ENCODE data around the gene CHST15.

The CHST15 gene

GRCh38 chr10:123998197-123999141 is 94.9 kb downstream of the CHST15 start:
- DNase-seq (ENCODE audit: low read depth) = no peak

DNA sequence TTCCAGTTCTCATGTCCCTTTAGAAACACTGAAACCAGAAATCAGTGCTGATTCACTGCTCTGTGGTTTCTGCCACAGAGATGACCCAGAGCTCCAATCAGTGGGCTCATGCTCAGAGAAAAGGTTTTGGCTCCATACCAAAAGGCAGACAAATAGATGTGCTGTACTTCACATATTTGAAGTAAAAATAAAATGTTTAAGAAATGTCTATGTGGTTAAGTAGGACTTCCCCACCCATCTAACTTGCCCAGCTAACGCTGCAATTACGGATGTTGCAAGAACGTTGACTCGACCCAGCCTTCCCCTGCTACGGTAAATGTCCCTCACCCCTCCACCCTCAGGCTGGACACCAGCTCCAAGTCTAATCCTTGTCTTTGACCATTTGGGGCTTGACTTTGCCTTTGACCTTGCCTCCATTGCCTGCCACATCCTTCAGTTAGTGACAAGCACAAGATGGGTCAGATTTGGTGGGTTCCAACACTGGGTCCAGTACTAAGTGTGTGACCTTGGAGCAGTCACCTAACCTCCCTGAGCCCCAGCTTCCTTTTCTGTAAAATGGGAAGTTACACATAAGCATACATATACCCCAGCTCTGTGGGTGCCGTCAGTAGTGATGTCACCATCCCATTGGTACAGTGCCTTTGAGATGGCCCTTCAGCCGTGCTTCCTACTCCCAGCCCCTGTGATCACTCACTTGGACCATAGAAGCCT is 95.8 kb downstream of the CHST15 start:
- no peak for DNase-seq (ENCODE audit: low read depth)

GRCh38 chr10:123997013-123997412 is 96.4 kb downstream of the CHST15 start:
- no peak for DNase-seq (ENCODE audit: low read depth)

- no peak for DNase-seq (ENCODE audit: low read depth)
These were observed 97.1 kb downstream of the CHST15 start for GRCh38 chr10:123996302-123996701.

- DNase-seq (ENCODE audit: low read depth) = no peak
These were observed 97.8 kb downstream of the CHST15 start for GRCh38 chr10:123995461-123996131.

DNA sequence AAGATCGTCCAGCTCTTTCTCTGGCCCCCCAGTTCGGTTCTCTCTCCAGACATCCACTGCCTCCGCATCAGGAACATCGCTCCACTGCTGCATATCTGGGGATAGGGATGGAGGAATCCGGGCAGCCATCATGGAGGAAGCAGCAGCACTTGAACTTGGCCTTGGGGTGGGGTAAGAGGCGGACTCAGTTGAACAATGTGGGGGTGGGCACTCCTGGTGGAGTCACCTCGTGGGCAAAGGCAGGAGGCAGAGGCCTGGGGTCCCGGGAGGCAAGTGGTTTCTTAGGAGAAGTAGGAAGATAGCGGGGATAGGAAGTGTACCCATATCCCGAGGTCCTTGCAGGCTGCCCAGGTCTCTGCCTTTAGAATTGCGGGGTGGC is 98.3 kb downstream of the CHST15 start:
- no peak for DNase-seq (ENCODE audit: low read depth)

DNA sequence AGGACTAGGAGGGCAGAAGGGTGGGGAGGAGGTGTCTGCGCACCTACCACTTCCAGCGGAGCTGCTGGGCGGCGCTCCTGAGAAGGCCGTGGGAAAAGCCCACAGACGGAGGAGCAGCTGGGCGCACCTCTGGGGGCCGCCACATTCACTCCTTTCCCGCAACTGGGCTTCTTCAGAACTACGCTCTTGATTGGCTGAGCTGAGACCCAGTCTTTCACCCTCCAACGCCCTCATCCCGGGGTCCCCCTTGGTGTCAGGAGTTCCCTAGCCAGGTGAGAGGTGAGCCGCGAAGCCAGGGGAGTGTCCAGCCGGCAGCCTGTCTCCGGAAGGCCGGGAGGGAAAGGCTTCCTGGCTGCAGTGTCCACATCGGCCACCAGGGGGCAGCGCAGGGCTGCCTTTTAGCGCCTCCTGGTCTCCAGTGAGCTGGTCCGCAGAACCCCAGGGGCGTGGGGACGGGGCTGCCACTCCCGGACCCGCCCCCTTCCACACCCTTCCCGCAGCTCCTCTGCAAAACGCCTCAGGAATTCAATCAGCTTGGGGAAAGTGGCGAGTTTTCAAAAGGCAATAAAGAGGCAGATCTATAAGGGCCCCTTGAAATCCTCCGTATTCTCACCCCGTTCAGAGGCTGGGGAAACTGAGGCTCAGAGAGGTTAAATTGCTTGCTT is 98.8 kb downstream of the CHST15 start:
- DNase-seq (ENCODE audit: low read depth) = peak; percentile 35

DNA sequence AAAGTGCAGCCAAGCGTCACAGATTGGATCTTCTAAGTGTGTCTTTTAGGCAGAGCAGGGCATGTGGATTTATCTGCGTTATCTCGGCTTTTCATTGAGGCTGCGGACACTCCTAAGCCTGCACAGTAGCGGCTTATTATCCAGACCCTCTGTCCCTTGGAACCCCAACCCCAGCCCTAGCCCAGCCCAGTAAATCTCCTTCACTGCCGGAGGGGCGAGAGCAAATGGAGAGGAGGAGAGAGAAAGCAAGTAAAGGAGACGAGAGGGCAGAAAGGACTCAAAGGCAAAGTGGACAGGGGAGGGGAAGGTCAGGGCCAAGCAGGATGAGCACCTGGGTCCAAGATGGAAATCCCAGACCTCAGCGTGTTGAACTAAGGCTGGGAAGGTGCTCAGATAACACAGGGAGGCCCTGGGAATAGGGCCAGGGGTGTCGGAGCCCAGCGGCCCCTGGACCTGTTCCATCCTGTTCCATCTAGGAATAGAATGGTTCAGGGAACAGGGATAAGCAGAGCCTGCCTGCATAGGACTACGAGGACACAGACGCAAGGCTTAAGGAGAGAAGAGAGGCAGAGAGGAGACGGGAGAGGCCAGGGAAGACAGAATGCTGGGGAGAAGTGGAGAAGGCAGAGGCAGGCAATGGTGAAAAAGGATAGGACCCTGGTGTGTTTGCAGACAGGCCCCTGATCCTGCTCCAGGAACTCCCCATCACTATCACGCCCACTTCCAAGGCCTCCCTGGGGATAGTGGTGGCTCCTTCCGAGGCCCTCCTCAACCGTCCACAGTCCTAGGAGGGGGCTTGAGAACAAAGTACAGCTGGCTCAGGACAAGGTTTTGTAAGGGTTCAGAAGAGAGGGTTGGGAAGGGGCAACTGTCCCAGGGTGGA is 99.6 kb downstream of the CHST15 start:
- no peak for DNase-seq (ENCODE audit: low read depth)

DNA sequence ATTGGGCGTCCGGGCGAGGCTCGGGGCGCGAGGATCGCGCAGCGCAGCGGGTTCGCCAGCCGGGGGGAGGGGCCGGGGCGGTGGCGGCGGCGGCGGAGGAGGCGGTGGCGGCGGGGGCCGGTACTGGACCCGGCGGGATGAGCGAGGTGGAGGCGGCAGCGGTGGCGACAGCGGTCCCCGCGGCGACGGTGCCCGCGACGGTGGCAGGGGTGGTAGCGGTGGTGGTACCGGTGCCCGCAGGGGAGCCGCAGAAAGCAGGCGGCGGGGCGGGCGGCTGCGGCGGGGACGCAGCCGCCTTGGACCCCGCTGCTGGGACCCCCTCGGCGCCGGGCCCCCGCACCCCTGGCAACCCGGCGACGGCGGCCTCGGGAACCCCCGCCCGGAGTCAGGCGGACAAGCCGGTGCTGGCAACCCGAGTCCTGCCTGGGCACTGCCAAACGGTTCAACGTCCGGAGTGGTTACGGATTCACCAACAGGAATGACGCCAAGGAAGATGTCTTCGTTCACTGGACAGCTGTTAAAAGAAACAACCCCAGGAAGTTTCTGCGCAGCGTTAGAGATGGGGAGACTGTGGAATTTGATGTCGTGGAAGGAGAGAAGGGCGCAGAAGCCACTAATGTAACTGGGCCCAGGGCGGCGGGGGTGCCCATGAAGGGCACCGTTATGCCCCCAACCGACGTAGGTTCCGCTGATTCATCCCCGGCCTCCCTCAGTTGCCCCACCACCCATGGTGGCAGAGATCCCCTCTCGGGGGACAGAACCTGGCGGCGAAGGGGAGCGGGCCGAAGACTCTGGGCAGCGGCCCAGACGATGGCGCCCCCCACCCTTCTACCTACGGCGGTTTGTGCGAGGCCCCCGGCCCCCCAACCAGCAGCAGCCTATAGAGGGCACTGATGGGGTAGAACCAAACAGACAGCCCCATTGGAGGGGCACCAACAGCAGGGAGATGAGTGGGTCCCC is 101.5 kb downstream of the CHST15 start:
- DNase-seq (ENCODE audit: low read depth) = no peak

GRCh38 chr10:123990889-123991288 is 102.5 kb downstream of the CHST15 start:
- DNase-seq (ENCODE audit: low read depth) = no peak

- DNase-seq (ENCODE audit: low read depth) = no peak
These were observed 104.7 kb downstream of the CHST15 start for GRCh38 chr10:123988694-123989093.

DNA sequence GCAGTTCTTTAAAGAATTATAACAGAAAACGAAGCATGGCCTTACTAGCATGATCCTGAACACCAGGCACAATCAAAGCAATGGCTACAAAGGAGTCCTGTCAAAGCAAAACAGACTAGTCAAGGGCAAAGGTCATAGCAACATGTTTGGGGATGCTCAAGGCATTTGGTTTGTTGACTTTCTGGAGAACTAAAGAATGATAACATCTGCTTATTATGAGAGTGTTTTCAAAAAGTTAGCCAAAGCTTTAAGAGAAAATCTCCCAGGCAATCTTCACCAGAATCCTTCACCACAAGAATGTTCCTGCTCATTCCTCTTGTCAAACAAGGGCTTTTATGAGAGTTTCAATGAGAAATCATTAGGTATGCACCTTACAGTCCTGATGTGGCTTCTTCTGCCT is 106.7 kb downstream of the CHST15 start:
- DNase-seq (ENCODE audit: low read depth) = no peak

- no peak for DNase-seq (ENCODE audit: low read depth)
These were observed 119.0 kb downstream of the CHST15 start for GRCh38 chr10:123974406-123974805.

DNA sequence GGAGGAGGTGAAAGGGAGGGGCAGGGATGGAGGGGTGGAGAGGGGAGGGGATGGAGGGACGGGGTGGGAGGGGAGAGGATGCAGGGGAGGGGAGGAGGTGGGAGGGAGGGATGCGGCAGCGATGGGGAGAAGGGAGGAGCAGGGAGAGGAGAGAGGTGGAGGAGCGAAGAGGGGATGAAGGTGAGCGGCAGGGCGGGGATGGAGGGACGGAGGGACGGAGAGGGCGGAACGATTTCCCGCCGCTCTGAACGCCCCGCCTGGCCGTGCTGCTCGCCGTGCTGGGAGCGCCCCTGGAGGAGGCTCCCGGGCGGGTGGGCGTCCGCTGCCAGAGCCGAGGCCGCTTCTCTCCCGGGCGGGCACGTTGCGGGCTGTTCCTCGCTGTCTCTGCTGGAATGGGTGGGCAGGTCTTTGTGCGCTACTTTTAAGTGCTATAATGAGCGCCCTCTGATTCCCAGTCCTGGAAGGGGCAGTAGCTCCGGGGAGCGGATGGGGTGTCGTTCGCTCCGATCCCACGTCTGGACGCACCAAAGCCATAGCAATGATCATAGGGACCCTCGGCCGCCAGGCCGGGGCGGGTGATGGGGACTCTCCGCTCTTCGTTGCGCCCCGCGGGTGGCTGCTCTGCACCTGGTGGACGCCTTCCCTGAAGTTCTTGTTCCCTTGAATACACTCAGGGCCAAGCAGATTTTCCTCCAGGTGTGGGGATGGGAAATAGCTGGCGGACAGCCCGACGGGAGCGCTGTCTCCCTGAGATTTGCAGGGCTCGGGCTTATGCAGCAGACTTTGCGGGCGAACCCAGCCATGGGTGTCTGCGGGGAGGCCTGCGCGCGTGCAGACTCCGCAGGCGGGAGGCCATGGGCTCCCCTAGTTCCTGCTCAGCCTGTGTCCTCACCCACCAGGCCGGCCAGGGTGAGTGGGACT is 120.7 kb downstream of the CHST15 start:
- DNase-seq (ENCODE audit: low read depth) = no peak

- DNase-seq (ENCODE audit: low read depth) = no peak
These were observed 122.5 kb downstream of the CHST15 start for GRCh38 chr10:123970927-123971286.

DNA sequence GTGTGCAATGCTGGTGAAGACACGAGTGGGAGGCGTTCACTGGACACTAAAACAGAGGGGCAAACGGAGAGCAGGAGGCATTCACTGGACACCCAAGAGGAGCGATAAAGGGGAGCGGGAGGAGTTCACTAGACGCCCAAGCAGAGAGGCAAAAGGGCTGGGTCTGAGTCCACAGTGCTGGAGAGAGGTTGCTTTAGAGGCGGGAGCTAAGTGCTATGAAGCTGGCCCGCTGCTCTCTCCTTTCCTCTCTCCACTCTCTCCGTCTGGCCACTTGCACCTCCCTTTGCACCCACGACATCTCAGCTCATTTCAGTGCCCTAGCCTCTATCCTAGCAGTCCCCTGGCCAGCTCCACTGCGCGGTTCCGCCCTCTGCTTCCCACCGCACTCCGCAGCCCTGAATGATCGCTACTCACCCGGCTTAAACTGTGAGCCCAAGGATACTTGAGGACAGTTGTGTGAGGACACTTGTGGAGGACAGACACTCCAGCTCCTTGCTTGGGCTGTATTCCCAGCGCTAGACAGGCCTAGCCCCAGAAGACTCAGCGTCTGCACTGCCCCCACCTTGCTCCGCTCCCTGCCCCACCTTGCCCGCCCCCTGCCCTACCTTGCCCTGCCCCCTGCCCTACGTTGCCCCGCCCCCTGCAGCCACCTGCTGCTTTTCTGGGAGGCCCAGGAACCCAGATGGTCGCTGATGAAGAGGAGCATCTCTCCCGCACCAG is 123.0 kb downstream of the CHST15 start:
- no peak for DNase-seq (ENCODE audit: low read depth)

DNA sequence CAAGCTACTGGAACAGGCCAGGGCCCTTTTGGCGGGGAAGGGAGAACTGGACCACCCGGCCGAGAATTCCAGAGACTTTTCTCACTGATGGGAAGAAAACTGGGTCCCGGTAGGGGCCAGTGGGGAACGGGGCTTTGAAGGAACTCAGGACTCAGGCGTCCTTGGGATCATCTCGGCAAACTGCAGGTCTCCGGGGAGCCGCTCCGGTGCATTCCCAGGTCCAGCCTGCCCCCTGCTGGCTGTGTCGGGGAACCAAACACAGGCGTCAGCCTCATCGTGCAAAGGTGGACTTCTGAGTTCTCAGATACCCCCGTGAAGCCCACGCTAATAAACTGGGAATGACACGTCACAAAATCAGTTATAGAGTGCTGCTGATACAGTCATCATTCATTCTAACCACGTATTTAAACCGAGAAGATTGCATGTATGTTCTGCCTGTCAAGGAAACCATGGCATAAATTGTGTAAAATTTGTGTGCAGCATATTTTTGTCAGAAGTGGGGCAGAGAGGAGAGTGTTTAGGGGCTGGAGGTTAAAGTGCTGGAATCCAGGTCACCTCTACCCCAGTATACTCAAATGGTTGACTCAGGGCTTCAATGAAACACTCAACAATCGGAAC is 125.7 kb downstream of the CHST15 start:
- peak; percentile 29 for DNase-seq (ENCODE audit: low read depth)

DNA sequence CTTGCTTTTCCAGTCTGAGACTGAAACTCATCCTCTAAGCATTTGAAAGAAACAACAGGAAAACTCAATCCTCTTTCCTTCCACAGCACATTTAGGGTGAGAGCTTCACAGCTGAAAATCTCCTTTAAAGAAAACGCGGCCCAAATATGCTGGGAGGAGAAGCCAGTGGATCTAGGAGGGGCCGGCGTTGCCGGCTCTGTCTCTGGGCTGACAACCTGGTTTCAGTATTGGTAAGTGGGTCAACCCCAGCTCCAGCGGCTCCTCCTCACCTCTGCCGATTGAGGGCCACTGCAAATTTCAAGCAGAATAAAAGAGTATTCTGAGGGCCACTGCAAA is 126.5 kb downstream of the CHST15 start:
- no peak for DNase-seq (ENCODE audit: low read depth)

Data from CMK (cell line).